WTC11 (cell line): ENCODE results near the gene CRYZL1. TPM values are rescaled to one million over a fixed set of nuclear protein-coding genes. Genes with fewer than 3 reads are reported as not detected.

Source experiments
- ATAC-seq: fragments of 200-7000 bp; cut with Tn5 transposase; 2 replicates; pipeline ENCODE4 v1.10.0; 2021; ENCODE audit warnings: mild to moderate bottlenecking, moderate library complexity
- CTCF ChIA-PET: fragments of 300-600 bp; sonication (Branson Sonifier 250); formaldehyde crosslinking; loops from one replicate; lab custom pipeline; 2021; ENCODE audit warnings: antibody characterized with exemption; lab: Charles Lee
- POLR2A ChIA-PET: fragments of 350-600 bp; sonication (Branson Sonifier 250); formaldehyde crosslinking; loops from one replicate; lab custom pipeline; 2021; ENCODE audit warnings: antibody characterized with exemption; lab: Charles Lee
- DNase-seq: peaks from one replicate; pipeline ENCODE4 v3.0.0; 2021; ENCODE audit warnings: low spot score
- H3K27ac Mint-ChIP-seq: 2 replicates; pipeline ENCODE4 v1.8.0; 2021; ENCODE audit warnings: mixed read lengths
- H3K27me3 Mint-ChIP-seq: 2 replicates; pipeline ENCODE4 v1.8.0; 2021; ENCODE audit warnings: low read depth, mild to moderate bottlenecking, moderate library complexity, mixed read lengths
- H3K36me3 Mint-ChIP-seq: 2 replicates; pipeline ENCODE4 v1.8.0; 2021; ENCODE audit warnings: mixed read lengths
- H3K4me1 Mint-ChIP-seq: 2 replicates; pipeline ENCODE4 v1.8.0; 2022; ENCODE audit warnings: mixed read lengths
- H3K4me3 Mint-ChIP-seq: 2 replicates; pipeline ENCODE4 v1.8.0; 2021; ENCODE audit warnings: mild to moderate bottlenecking, moderate library complexity, mixed read lengths
- H3K9me3 Mint-ChIP-seq: 2 replicates; pipeline ENCODE4 v1.8.0; 2021; ENCODE audit warnings: mixed read lengths
- CBFB ChIP-seq: sonication (generic); formaldehyde crosslinking; IDR thresholded peaks from 2 replicates; pipeline ENCODE4 v1.8.1; 2022; ENCODE audit warnings: mild to moderate bottlenecking, low read depth, missing genetic modification reagents
- CTCF ChIP-seq: fragments of 200-600 bp; IDR thresholded peaks from 2 replicates; pipeline ENCODE4 v1.8.0; 2022; ENCODE audit warnings: antibody characterized with exemption
- ETV6 ChIP-seq: sonication (generic); formaldehyde crosslinking; IDR thresholded peaks from 2 replicates; pipeline ENCODE4 v1.8.1; 2022; ENCODE audit warnings: mild to moderate bottlenecking, missing genetic modification reagents
- FOXJ3 ChIP-seq: sonication (generic); formaldehyde crosslinking; IDR thresholded peaks from 2 replicates; pipeline ENCODE4 v1.9.0; 2021; ENCODE audit warnings: missing genetic modification reagents, mild to moderate bottlenecking, borderline replicate concordance
- FOXP4 ChIP-seq: sonication (generic); formaldehyde crosslinking; IDR thresholded peaks from 2 replicates; pipeline ENCODE4 v1.8.0; 2022; ENCODE audit warnings: mild to moderate bottlenecking, missing genetic modification reagents
- HMGA2 ChIP-seq: fragments of 250-450 bp; sonication (Bioruptor Pico); IDR thresholded peaks from 2 replicates; pipeline ENCODE4 v1.4.0; 2021; ENCODE audit warnings: mild to moderate bottlenecking, moderate library complexity
- JAZF1 ChIP-seq: fragments of 250-450 bp; sonication (Bioruptor Pico); IDR thresholded peaks from 2 replicates; pipeline ENCODE4 v1.9.0; 2021; ENCODE audit warnings: moderate library complexity, mild to moderate bottlenecking, inconsistent platforms
- NFYB ChIP-seq: sonication (generic); formaldehyde crosslinking; conservative IDR thresholded peaks from 2 replicates; pipeline ENCODE4 v1.8.0; 2022; ENCODE audit warnings: low read depth, missing genetic modification reagents
- PRDM15 ChIP-seq: sonication (generic); formaldehyde crosslinking; IDR thresholded peaks from 2 replicates; pipeline ENCODE4 v1.8.0; 2022; ENCODE audit warnings: missing genetic modification reagents
- RORB ChIP-seq: fragments of 250-450 bp; sonication (Bioruptor Pico); IDR thresholded peaks from 2 replicates; pipeline ENCODE4 v1.9.0; 2021; ENCODE audit warnings: mild to moderate bottlenecking
- ZNF425 ChIP-seq: fragments of 250-450 bp; sonication (Bioruptor Pico); conservative IDR thresholded peaks from 2 replicates; pipeline ENCODE4 v1.9.0; 2021; ENCODE audit warnings: mild to moderate bottlenecking
- ZNF512 ChIP-seq: sonication (generic); formaldehyde crosslinking; IDR thresholded peaks from 2 replicates; pipeline ENCODE4 v1.8.1; 2022; ENCODE audit warnings: missing genetic modification reagents, borderline replicate concordance
- ZNF532 ChIP-seq: fragments of 250-450 bp; sonication (Bioruptor Pico); IDR thresholded peaks from 2 replicates; pipeline ENCODE4 v1.9.0; 2021; ENCODE audit warnings: mild to moderate bottlenecking, borderline replicate concordance
- total RNA-seq: library from RNA; stranded (reverse); gene quantifications from 3 replicates; pipeline ENCODE4 v1.2.3, GENCODE V29; 2021

The CRYZL1 gene
- total RNA-seq, 1 experiment from 2014 or later = 21.9 TPM

GRCh38 chr21:33546086-33546485, 95.5 kb downstream of the CRYZL1 start (continued):
- TF ChIP-seq CTCF (no peak), ZNF512 (CRISPR knock-in tag) (no peak), JAZF1 (CRISPR knock-in tag) (no peak), ETV6 (CRISPR knock-in tag) (no peak), ZNF425 (CRISPR knock-in tag) (no peak), CBFB (CRISPR knock-in tag) (no peak), HMGA2 (no peak), ZNF532 (no peak)

GRCh38 chr21:33544451-33545195, 96.9 kb downstream of the CRYZL1 start:
- ATAC-seq = no peak
- DNase-seq = no peak
- Mint-ChIP-seq H3K36me3 (peaks cover 41% of the 10 kb centered on the region), H3K4me3 (peak overlapping the region; percentile 99), H3K27ac (peak overlapping the region; percentile 100), H3K4me1 (peaks cover 22% of the 10 kb centered on the region), H3K9me3 (no peaks in the 10 kb centered on the region), H3K27me3 (no peaks in the 10 kb centered on the region)
- CTCF ChIA-PET = no interaction called here
- POLR2A ChIA-PET = no interaction called here
- TF ChIP-seq RORB (CRISPR knock-in tag) = no peak
- no peak for TF ChIP-seq NFYB (CRISPR knock-in tag)
- no peak for TF ChIP-seq FOXJ3 (CRISPR knock-in tag)
- TF ChIP-seq FOXP4 = no peak
- no peak for TF ChIP-seq PRDM15
